Adrenal gland (tissue), 12 donors: ENCODE data around the gene MYO18A. TPM values are rescaled to one million over a fixed set of nuclear protein-coding genes. Genes with fewer than 3 reads are reported as not detected.

Source experiments
- DNase-seq, 7 donors: peaks; one replicate each; pipeline ENCODE4 v3.0.0-alpha.2; 2019 to 2020
- H3K27ac ChIP-seq, 5 donors: fragments of 200-600 bp; sonication (generic) in 4 of 5; 1 replicate in 3 of 5; 2 replicates in 2 of 5; pipeline versions ENCODE4 v1.5.1 to v1.8.0; 2016 to 2020; ENCODE audit warnings: mild to moderate bottlenecking in 1 of 5
- H3K27me3 ChIP-seq: fragments of 200-600 bp; 2 replicates; pipeline ENCODE4 v1.8.0; 2021
- H3K36me3 ChIP-seq, 2 donors: fragments of 200-600 bp; replicated peaks in 1 of 2; 1 replicate in 1 of 2; 2 replicates in 1 of 2; pipeline versions ENCODE4 v1.5.1 to v1.8.0; 2018 to 2022
- H3K4me1 ChIP-seq, 2 donors: fragments of 200-600 bp; replicated peaks in 1 of 2; 1 replicate in 1 of 2; 2 replicates in 1 of 2; pipeline versions ENCODE4 v1.5.1 to v1.8.0; 2018 to 2021
- H3K4me3 ChIP-seq, 4 donors: fragments of 200-600 bp; sonication (generic) in 3 of 4; one replicate each; pipeline ENCODE4 v1.5.1; 2016 to 2018
- H3K9me3 ChIP-seq, 3 donors: fragments of 200-600 bp; sonication (generic) in 1 of 3; replicated peaks in 1 of 3; 1 replicate in 2 of 3; 2 replicates in 1 of 3; pipeline versions ENCODE4 v1.5.1 to v1.8.0; 2016 to 2021
- POLR2A ChIP-seq, 2 donors: fragments of 450-650 bp; IDR thresholded peaks; one replicate each; pipeline ENCODE4 v1.6.1; 2017; ENCODE audit warnings: antibody characterized with exemption in 2 of 2, mild to moderate bottlenecking in 2 of 2, moderate library complexity in 1 of 2
- WGBS, 4 donors: extraction: QIAGEN DNeasy Blood & Tissue Kit in 2 of 4; methylation state at CpG; one replicate each; pipeline versions ENCODE4 v1.1.5 to v1.1.7; 2013 to 2017; 5-methylcytosine and 5-hydroxymethylcytosine counted together
- intact Hi-C, 2 donors: fragments of 100-400 bp; cut with DNase I; formaldehyde crosslinking; loops; one replicate each; pipeline versions ENCODE4 v1.14.1 to v1.15.0; 2022 to 2023
- polyA plus RNA-seq, 3 donors: library from polyadenylated mRNA; stranded (reverse); fragments of 200-250 nt in 2 of 3; fragments of 350-450 nt in 1 of 3; fragmentation: Illumina TruSeq in 1 of 3; extraction: RNeasy Lipid Tissue Mini Kit (QIAGEN cat#74804) in 1 of 3; gene quantifications; one replicate each; pipeline ENCODE4 v1.2.3, GENCODE V29; 2013 to 2014
- total RNA-seq, 9 donors: library from RNA; depleted of rRNA in 4 of 9; stranded (reverse); fragments of >200 nt in 4 of 9; fragments of 120-200 nt in 1 of 9; fragmentation: NEBNext Ultra II Directional in 1 of 9; extraction: Animal tissue kit (Norgen Biotek cat#: 25700) in 1 of 9; gene quantifications; one replicate each; pipeline versions ENCODE4 v1.1.0 to v1.2.4, GENCODE V29; 2013 to 2023
- TF ChIP-seq, protein P1 (sequence below), 6 experiments: fragments of 450-650 bp in 4 of 6; fragments of 200-600 bp in 2 of 6; sonication (generic) in 1 of 6; IDR thresholded peaks; 1 replicate in 5 of 6; 2 replicates in 1 of 6; pipeline versions ENCODE4 v1.5.1 to v1.8.0; 2016 to 2021; ENCODE audit warnings: antibody characterized with exemption in 6 of 6, mild to moderate bottlenecking in 2 of 6, moderate library complexity in 1 of 6
- donor health status: healthy with polysubstance abuse.
- donor health status: Bipolar disorder and iron deficiency.
- donor health status: DM: yes; HTN: yes; CAD: no.
- donor health status: DM: no; HTN: no; CAD: no.
- donor health status: DM: no; HTN: no; CAD: no.
- donor health status: DM: yes; HTN: yes; CAD: no.

Gene MYO18A
- total and polyA plus RNA-seq, 12 donors = 19.6 to 95.6 (median 40.7) TPM

DNA sequence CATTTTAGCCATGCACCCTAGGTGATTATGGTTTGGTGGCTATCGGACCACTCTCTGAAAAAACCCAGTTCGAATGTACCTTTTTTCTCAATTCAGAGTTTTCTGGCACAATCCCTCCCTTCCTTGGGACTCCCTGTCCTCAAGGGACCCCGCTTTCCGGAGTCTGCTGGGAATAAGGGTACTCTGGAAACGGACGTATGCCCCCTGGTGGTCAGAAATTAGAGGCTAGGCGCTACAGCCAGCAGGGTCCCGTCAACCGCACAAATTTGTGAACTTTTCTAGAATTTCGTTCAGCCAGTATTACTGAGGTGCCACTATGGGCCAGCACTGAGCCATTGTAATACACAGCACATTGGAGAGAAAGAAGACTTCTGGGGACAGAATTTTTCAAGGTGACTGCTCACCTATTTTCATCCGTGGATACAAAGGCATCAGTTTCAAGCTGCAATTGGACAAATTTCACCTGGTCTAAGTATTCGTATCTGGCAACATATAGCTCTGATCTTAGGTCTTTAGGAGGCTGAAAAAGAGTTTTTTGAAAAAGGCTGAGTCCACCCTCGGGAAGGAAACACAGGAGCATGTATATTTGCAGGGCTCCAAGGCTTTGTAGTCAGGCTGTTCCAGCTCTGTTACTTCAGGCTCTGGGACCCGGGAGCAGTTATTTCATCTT is 39.3 kb upstream of the MYO18A start:
- Histone ChIP-seq H3K27ac (no peak overlapping the region), H3K27me3 (no peaks in the 10 kb centered on the region), H3K4me3 (no peak overlapping the region), H3K9me3 (no peaks in the 10 kb centered on the region), H3K36me3 (no peaks in the 10 kb centered on the region), H3K4me1 (peaks cover 0 to 8% of the 10 kb centered on the region in 2 donors)
- intact Hi-C loops = loop anchor here (5.0 to 10.0 kb wide), 2 partner anchors 67 to 95 kb away; no protein-coding TSS in a partner anchor
- 10 to 12% (median 12%) methylated on average over 14 of the region's 14 CpGs for WGBS, 4 donors
- TF ChIP-seq, protein P1, sequence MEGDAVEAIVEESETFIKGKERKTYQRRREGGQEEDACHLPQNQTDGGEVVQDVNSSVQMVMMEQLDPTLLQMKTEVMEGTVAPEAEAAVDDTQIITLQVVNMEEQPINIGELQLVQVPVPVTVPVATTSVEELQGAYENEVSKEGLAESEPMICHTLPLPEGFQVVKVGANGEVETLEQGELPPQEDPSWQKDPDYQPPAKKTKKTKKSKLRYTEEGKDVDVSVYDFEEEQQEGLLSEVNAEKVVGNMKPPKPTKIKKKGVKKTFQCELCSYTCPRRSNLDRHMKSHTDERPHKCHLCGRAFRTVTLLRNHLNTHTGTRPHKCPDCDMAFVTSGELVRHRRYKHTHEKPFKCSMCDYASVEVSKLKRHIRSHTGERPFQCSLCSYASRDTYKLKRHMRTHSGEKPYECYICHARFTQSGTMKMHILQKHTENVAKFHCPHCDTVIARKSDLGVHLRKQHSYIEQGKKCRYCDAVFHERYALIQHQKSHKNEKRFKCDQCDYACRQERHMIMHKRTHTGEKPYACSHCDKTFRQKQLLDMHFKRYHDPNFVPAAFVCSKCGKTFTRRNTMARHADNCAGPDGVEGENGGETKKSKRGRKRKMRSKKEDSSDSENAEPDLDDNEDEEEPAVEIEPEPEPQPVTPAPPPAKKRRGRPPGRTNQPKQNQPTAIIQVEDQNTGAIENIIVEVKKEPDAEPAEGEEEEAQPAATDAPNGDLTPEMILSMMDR (IDR thresholded peaks at IDR 0.05) = peak; percentile 91 to 99 (median 97)
- TF ChIP-seq POLR2A (IDR thresholded peaks at IDR 0.05) = no peak
- DNase-seq = peak; percentile 83 to 91 (median 88)

DNA sequence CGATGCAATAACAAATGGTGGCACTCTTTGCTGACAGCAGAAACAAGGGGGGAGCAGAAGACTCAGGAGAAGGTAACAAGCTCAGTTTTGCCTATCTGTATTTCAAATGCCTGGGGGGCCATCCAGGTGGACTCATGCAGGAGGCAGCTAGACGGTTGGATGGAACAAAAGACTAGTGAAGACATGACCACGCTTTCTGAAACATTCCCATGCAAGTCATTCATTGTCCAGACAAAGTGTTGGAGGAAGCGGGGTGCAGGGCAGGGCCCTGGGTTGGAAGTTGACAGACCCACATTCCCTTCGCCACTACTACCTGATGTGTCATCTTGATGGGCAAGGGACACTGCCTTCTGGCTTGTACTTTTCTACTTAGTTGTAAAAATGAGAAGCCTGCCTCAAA is 36.7 kb upstream of the MYO18A start:
- Histone ChIP-seq H3K9me3 (no peaks in the 10 kb centered on the region), H3K27me3 (no peaks in the 10 kb centered on the region), H3K36me3 (no peaks in the 10 kb centered on the region), H3K4me1 (peaks cover 0 to 8% of the 10 kb centered on the region in 2 donors), H3K27ac (no peak overlapping the region), H3K4me3 (no peak overlapping the region)
- no peak for DNase-seq
- 89 to 96% (median 92%) methylated on average over 5 of the region's 5 CpGs for WGBS, 4 donors
- TF ChIP-seq, protein P1 (IDR thresholded peaks at IDR 0.05) = no peak
- TF ChIP-seq POLR2A (IDR thresholded peaks at IDR 0.05) = no peak
- intact Hi-C loops = loop anchor here (5.0 to 10.0 kb wide), 2 partner anchors 65 to 92 kb away; no protein-coding TSS in a partner anchor

DNA sequence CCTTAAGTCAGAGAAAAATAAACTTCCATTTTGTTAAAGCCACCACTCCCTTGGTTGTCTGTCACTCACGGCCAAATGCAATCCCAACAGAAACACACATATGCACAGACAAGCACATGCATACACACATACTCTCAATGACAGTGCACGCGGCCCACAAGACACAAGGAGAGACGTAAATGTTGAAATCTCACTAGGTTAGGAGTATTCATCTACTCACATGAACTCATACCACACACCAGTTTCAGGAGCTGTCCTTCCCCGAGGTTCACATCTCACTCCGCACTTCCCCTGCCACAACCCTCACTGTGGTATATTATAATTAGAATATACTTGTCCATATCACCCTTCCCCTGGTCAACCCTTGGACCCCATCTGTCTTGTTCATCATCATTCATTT is 36.0 kb upstream of the MYO18A start:
- WGBS, 4 donors = 74 to 85% (median 77%) methylated on average over 5 to 6 of the region's 6 CpGs
- Histone ChIP-seq H3K4me3 (no peak overlapping the region), H3K27me3 (no peaks in the 10 kb centered on the region), H3K27ac (no peak overlapping the region), H3K9me3 (no peaks in the 10 kb centered on the region), H3K36me3 (no peaks in the 10 kb centered on the region), H3K4me1 (peaks cover 0 to 8% of the 10 kb centered on the region in 2 donors)
- intact Hi-C loops = loop anchor here (5.0 to 10.0 kb wide), 2 partner anchors 64 to 91 kb away; no protein-coding TSS in a partner anchor
- no peak for TF ChIP-seq POLR2A (IDR thresholded peaks at IDR 0.05)
- TF ChIP-seq, protein P1 (IDR thresholded peaks at IDR 0.05) = no peak
- DNase-seq = no peak

DNA sequence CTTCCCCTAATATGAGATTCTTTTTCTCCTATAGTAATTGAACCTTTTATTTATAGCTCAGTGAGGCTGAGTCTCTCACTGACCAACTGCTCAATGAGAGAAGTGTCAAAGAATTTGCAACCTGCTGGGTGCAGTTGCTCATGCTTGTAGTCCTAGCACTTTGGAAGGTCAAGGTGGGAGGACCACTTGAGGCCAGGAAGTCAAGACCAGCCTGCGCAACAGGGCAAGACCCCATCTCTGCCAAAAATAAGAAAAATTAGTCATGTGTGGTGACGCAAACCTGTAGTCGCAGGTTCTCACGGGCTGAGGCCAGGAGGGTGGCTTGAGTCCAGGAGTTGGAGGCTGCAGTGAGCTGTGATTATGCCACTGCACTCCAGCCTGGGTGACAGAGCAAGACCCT is 35.5 kb upstream of the MYO18A start:
- no peak for TF ChIP-seq POLR2A (IDR thresholded peaks at IDR 0.05)
- TF ChIP-seq, protein P1 (IDR thresholded peaks at IDR 0.05) = no peak
- 40 to 69% (median 59%) methylated on average over 4 of the region's 4 CpGs for WGBS, 4 donors
- H3K4me1 ChIP-seq = peaks cover 0 to 8% of the 10 kb centered on the region in 2 donors
- H3K27me3 ChIP-seq = no peaks in the 10 kb centered on the region
- no peaks in the 10 kb centered on the region for H3K9me3 ChIP-seq
- intact Hi-C loops = loop anchor here (5.0 to 10.0 kb wide), 2 partner anchors 63 to 91 kb away; no protein-coding TSS in a partner anchor
- peak overlapping the region in 1 of 5 donors; percentile 11 for H3K27ac ChIP-seq
- H3K4me3 ChIP-seq = no peak overlapping the region
- H3K36me3 ChIP-seq = no peaks in the 10 kb centered on the region
- peak in 6 of 7 donors; percentile 46 to 72 (median 60) for DNase-seq
